D341Med (cell line): ENCODE data around the gene ITGAL.
"Not testable (repeated sequence)": the region's sequence is repeated elsewhere in the genome, so short reads cannot be mapped to it uniquely, and the experiment has no call there.

Experiments used
- DNase-seq: peaks from one replicate; pipeline ENCODE4 v3.0.0; 2012; ENCODE audit warnings: low spot score

Gene ITGAL

DNA sequence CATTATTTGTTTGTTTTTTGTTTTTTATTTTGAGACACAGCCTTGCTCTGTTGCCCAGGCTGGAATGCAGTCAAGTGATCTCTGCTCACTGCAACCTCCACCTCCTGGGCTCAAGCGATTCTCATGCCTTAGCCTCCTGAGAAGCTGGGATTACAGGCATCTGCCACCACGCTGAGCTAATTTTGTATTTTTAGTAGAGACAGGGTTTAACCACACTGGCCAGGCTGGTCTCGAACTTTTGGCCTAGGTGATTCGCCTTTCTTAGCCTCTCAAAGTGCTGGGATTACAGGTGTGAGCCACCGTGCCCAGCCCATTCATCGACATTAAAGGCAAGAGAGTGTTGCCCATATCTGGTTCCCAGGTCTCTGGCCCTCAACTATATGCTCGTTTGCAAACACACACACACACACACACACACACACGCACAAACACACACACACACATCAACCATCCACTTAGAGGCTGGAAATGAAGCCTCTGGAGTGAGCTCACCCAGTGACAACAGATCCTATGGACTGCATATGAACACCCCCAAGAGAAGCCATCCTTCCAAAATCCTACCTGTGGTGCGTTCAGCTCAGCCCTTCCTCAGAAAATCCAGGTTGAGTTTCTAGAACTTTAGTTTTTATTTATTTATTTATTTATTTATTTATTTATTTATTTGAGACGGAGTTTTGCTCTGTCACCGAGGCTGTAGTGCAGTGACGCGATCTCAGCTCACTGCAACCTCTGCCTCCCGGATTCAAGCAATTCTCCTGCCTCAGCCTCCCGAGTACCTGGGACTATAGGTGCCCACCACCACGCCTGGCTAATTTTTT lies 14.6 kb upstream of the ITGAL start:
- no peak for DNase-seq

- DNase-seq = no peak
Observed at GRCh38 chr16:30458561-30459394, 13.8 kb upstream of the ITGAL start.

- no peak for DNase-seq
Observed at GRCh38 chr16:30459456-30459855, 13.1 kb upstream of the ITGAL start.

DNA sequence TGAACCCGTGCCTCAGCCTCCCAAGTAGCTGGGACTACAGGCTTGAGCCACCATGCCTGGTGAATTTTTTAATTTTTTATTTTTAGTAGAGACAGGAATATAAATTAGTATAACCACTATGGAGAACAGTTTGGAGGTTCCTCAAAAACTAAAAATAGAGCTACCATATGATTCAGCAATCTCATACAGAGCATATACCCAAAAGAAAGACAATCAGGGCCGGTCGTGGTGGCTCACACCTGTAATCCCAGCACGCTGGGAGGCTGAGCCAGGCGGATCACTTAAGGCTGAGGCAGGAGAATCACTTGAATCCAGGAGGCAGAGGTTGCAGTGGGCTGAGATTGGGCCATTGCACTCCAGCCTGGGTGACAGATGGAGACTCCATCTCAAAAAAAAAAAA lies 11.1 kb upstream of the ITGAL start:
- DNase-seq = not testable (repeated sequence)

DNA sequence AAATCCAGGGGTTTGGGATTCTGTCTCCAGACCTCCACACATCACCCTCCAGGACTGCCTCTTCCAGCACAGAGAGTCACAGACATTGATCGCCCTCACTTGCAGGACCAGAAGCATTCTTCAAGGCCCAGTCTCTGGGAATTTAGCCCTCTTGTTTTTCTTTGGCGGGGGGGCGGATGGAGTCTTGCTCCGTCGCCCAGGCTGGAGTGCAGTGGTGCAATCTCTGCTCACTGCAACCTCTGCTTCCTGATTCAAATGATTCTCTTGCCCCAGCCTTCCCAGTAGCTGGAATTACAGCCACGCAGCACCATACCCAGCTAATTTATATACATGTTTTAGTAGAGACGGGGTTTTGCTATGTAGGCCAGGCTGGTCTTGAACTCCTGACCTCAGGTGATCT lies 8.5 kb upstream of the ITGAL start:
- no peak for DNase-seq

DNA sequence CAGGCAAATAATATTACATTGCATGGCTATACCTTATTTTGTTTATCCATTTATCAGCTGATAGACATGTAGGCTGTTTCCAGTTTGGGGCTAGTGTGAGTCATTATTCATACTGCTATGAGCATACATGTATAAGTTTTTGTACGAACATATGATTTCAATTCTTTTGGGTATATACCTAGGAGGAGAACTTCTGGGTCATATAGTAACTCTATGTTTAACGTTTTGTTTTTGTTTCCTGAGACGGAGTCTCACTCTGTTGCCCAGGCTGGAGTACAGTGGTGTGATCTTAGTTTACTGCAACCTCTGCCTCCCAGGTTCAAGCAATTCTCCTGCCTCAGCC lies 2.4 kb upstream of the ITGAL start:
- no peak for DNase-seq

- DNase-seq = no peak
Observed at GRCh38 chr16:30470632-30470995, 1.9 kb upstream of the ITGAL start.

- no peak for DNase-seq
Observed at GRCh38 chr16:30473231-30474073, 910 bp downstream of the ITGAL start.

- no peak for DNase-seq
Observed at GRCh38 chr16:30474074-30474452, 1.5 kb downstream of the ITGAL start.

DNA sequence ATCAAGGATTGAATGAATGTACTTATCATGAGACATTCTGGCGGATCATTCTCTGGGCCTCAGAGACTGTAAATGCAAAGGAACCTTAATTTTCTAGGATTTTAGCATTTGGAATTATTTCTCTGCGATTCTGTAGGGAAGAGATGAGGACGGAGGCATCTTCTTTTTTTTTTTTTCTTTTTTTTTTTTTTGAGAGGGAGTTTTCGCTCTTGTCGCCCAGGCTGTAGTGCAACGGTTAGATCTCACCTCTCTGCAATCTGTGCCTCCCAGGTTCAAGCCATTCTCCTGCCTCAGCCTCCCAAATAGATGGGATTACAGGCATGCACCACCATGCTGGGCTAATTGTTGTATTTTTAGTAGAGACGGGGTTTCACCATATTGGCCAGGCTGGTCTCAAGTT lies 2.1 kb downstream of the ITGAL start:
- DNase-seq = no peak

DNA sequence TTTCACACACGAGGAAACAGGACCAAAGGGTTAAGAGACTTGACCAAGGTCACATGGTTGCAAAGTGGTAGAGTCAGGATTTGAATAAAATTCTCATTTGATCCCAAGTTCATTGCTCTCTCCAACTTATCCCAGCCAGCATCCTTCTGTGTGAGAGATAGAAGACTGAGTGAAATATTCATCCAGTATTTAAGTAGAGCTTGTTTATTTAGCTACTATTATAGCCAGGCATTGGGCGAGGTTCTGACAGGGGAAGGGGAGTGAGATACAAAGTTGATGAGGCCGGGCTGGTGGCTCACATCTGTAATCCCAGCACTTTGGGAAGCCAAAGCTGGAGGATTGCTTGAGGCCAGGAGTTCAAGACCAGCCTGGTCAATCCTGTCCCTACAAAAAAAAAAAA lies 4.4 kb downstream of the ITGAL start:
- no peak for DNase-seq

DNA sequence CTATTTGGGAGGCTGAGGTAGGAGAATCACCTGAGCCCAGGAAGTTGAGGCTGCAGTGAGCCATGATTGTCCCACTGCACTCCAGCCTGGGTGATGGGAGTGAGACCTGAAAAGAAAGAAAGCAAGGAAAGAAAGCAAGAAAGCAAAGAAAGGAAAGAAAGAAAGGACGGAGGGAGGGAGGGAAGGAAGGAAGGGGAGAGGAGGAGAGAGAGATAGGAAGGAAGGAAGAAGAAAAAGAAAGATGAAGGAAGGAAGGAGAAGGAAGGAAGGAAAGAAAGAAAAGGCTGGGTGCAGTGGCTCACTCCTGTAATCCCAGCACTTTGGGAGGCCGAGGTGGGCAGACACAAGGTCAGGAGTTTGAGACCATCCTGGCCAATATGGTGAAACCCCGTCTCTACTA lies 5.2 kb downstream of the ITGAL start:
- DNase-seq = not testable (repeated sequence)

GRCh38 chr16:30478766-30479478 lies 6.4 kb downstream of the ITGAL start:
- DNase-seq = no peak

DNA sequence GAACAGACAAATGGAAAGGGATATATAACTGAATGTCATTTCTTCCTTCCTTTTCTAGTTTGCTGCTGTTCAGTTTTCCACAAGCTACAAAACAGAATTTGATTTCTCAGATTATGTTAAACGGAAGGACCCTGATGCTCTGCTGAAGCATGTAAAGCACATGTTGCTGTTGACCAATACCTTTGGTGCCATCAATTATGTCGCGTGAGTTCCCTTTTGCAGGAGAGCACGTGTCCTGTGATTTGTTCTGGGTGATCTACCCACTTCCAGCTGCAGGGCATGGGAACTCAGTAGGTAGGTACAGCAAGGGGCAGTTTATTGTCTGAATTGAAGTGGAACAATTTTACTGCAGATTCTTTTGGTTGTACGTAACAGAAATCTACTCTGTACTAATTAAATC lies 8.8 kb downstream of the ITGAL start:
- DNase-seq = no peak

DNA sequence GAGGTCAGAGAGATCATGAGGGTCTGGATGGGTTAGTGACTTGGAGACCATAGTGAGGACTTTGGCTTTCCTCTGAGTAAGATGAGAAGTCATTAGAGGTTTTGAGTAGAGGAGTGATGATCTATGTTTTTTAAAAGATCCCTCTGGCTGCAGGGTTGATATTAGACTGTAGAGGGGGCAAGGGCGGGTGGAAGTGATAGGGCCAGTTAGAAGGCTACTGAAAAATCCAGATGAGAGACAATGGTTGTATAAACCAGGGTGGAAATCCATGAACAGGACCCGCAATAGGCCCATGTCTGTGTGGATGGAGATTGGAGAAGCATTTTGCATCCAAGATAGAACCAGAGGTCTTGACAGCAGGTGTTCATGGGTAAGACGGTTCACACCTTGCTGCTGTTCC lies 9.8 kb downstream of the ITGAL start:
- DNase-seq = no peak

DNA sequence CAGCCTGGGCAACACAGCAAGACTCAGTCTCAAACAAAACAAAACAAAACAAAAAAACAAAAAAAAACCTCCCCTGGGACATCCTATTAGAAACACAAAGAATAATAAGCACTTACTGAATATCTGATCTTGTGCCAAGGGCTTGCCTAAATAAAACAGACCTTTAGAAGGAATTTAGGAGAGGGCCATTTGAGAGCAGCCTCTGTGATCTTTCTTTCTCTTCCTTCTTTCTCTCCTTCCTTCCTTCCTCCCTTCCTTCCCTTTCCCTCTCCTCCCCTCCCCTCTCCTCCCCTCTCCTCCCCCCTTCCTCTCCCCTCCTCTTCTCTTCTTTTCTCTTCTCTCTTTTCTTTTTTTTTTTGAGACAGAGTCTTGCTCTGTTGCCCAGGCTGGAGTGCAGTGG lies 12.3 kb downstream of the ITGAL start:
- no peak for DNase-seq

DNA sequence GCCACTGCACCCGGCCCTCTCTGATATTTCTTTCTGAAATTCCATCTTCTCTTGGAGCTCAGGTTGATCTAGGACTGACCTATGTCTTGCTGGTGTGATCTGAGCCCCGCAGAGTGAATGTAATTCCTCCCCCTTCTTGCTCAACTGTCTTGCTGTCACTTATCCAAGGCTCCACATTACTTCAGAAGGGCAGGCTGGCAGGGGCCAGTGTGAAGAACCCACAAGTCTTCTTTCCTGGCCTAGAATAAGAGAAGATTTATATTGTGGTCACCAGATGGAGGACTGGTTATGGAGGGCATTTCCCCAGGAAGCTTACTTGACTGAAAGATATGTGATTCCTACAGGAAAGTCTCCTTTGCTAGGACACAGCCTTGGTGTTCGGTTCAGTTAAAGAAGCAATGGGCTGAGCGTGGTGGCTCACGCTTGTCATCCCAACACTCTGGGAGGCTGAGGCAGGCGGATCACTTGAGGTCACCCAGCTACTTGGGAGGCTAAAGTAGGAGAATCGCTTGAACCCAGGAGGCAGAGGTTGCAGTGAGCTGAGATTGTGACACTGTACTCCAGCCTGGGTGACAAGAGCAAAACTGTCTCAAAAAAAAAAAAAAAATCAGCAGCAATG lies 13.4 kb downstream of the ITGAL start:
- DNase-seq = no peak

- DNase-seq = peak; percentile 16
Observed at GRCh38 chr16:30488764-30489605, 16.4 kb downstream of the ITGAL start.

DNA sequence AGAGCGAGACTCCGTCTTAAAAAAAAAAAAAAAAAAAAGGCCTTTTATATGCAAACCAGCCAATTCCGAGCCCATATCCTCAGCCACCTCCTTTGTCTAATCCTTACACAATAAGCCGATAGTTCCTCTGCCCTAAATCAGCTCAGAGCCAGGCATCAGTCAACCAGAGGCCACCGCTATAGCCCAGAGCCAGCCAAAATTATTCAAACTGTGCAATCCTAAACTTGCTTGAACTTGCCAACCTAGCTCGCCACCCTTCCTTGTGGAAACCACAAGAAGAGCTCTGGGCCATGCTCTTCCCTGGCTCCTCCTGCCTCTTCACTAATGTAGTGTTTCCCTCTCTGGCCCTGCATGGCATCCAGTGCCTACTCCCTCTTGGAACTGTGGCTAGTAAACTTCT lies 17.7 kb downstream of the ITGAL start:
- DNase-seq = peak; percentile 23

- no peak for DNase-seq
Observed at GRCh38 chr16:30491229-30491628, 18.7 kb downstream of the ITGAL start.
